ENCODE data around the gene NKX3-2.

GRCh38 chr4:13559413-13559812, 15.1 kb upstream of the NKX3-2 start:
- TF ChIP-seq GATA2 (IDR thresholded peaks at IDR 0.05; ENCODE audit: low read depth, low read length): no peak
- TF ChIP-seq GATA3 (IDR thresholded peaks at IDR 0.05; ENCODE audit: low read depth, low read length): no peak

All from SH-SY5Y (cell line).